ENCODE measurements around the gene DOCK4.

The DOCK4 gene

DNA sequence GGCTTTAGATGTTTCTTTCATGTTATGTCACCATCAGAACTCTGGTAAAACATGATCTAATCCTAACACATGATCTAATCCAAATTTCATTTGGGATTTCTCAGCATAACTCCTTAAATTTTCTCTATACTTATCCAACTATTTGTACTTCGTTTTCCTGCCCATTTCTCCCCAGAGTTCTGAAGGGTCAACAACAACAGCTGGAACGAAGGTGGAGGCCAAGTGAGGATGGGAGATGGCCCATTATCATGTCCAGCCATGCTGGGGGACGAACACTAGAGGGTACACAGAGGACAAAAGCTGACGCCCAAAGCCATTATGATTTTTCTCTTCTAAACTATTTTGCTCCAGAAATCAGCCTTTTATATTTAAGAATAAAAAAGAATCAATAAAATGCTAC, 185.4 kb downstream of the DOCK4 start:
- no peak for DNase-seq
- TF ChIP-seq, protein P1, sequence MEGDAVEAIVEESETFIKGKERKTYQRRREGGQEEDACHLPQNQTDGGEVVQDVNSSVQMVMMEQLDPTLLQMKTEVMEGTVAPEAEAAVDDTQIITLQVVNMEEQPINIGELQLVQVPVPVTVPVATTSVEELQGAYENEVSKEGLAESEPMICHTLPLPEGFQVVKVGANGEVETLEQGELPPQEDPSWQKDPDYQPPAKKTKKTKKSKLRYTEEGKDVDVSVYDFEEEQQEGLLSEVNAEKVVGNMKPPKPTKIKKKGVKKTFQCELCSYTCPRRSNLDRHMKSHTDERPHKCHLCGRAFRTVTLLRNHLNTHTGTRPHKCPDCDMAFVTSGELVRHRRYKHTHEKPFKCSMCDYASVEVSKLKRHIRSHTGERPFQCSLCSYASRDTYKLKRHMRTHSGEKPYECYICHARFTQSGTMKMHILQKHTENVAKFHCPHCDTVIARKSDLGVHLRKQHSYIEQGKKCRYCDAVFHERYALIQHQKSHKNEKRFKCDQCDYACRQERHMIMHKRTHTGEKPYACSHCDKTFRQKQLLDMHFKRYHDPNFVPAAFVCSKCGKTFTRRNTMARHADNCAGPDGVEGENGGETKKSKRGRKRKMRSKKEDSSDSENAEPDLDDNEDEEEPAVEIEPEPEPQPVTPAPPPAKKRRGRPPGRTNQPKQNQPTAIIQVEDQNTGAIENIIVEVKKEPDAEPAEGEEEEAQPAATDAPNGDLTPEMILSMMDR (IDR thresholded peaks at IDR 0.05; ENCODE audit: low read depth, low read length) = no peak
- no peaks in the 10 kb centered on the region for H3K27me3 ChIP-seq (ENCODE audit: insufficient read depth, low read depth, severe bottlenecking)
- H3K36me3 ChIP-seq = no peaks in the 10 kb centered on the region
- no peaks in the 10 kb centered on the region for H3K9me3 ChIP-seq (ENCODE audit: severe bottlenecking)
- no peak overlapping the region for H3K4me3 ChIP-seq (ENCODE audit: low read depth, low read length)
- no peak overlapping the region for H3K27ac ChIP-seq

DNA sequence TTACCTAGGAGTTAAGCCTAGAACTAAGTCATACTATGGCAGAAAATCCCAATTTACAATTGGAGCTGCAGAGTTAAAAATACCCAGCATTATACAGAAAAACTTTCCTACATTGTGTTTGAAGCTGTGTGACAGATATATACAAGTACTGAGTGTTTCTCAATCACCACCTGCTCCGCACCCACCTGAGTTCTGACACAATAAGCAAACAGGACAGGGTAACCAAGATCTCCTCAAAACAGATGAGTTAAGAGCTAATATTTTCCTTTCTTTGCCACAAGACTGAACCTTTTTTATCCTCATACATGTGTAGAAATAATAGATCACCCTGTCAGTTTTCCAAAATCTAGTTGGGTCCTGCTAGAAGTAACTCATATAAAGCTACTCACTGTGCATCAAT, 186.3 kb downstream of the DOCK4 start:
- TF ChIP-seq, protein P1 (IDR thresholded peaks at IDR 0.05; ENCODE audit: low read depth, low read length) = no peak
- no peaks in the 10 kb centered on the region for H3K27me3 ChIP-seq (ENCODE audit: insufficient read depth, low read depth, severe bottlenecking)
- H3K9me3 ChIP-seq (ENCODE audit: severe bottlenecking) = no peaks in the 10 kb centered on the region
- H3K4me3 ChIP-seq (ENCODE audit: low read depth, low read length) = no peak overlapping the region
- no peaks in the 10 kb centered on the region for H3K36me3 ChIP-seq
- DNase-seq = no peak
- H3K27ac ChIP-seq = no peak overlapping the region

DNA sequence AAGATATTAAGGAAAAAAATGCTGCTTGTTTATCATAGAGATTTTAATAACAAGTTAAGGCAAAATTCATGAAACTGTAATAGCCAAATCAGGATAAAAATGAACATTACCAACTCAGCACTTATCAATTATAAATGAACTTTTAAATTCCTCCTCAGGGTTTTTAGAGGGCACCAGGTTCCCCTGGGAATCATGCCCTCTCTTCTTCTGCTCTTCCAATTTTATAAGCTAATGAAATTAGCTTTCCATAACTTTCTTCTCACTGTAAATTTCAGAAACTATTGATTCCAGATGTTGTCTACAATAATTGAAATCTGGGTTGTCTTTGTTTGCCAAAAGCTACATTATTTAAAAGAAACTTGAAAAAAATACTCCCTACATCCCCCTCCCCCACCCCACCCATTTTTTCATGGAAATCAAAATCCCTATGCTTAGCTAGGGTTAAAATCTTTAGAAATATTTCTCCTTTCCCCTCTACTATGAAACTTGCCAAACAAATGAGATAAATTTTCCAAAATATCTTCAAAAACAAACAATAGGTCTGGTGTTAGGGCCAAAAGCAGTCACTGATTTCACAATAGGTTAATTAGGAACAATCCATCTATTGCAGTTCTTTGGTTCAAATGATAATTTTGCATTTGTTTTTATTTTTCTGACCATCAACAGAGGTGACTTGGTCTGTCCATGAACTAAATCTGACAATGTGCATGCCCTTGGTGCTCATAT, 187.7 kb downstream of the DOCK4 start:
- Histone ChIP-seq H3K27me3 (ENCODE audit: insufficient read depth, low read depth, severe bottlenecking) (no peaks in the 10 kb centered on the region), H3K27ac (no peak overlapping the region), H3K4me3 (ENCODE audit: low read depth, low read length) (no peak overlapping the region), H3K9me3 (ENCODE audit: severe bottlenecking) (no peaks in the 10 kb centered on the region), H3K36me3 (no peaks in the 10 kb centered on the region)
- TF ChIP-seq, protein P1 (IDR thresholded peaks at IDR 0.05; ENCODE audit: low read depth, low read length) = no peak
- no peak for DNase-seq

DNA sequence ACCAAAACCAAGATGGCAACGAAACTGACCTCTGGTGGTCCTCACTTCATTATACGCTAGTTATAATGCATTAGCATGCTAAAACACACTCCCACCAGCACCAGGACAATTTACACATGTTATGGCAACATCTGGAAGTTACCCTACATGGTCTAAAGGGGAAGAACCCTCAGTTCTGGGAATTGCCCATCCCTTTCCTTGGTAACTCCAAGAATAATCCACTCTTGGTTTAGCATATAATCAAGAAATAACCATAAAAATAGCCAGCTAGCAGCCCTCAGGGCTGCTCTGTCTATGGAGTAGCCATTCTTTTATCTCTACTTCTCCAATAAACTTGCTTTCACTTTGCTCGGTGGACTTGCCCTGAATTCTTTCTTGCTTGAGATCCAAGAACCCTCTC, 191.1 kb downstream of the DOCK4 start:
- H3K4me3 ChIP-seq (ENCODE audit: low read depth, low read length) = no peak overlapping the region
- TF ChIP-seq, protein P1 (IDR thresholded peaks at IDR 0.05; ENCODE audit: low read depth, low read length) = no peak
- H3K27ac ChIP-seq = no peak overlapping the region
- no peak for DNase-seq
- H3K9me3 ChIP-seq (ENCODE audit: severe bottlenecking) = no peaks in the 10 kb centered on the region
- H3K36me3 ChIP-seq = no peaks in the 10 kb centered on the region
- no peaks in the 10 kb centered on the region for H3K27me3 ChIP-seq (ENCODE audit: insufficient read depth, low read depth, severe bottlenecking)

DNA sequence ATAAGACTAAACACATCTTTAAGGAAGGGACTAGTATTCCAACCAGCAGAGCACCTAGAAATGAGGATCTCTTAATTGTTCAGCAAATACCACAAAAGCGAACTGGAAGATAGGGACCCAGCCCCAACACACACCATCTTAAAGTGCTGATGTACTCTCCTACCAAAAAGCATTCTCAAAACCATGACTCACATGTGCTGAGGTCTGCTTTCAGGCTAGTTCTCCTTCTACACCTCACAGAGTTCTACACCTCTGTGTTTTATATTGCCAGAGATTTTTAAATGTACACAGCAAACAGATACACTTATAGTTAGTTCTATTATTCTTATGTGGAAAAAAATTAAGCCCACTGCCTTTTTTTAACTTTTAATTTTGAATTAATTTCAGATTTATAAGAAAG, 191.9 kb downstream of the DOCK4 start:
- DNase-seq = no peak
- H3K27ac ChIP-seq = no peak overlapping the region
- H3K27me3 ChIP-seq (ENCODE audit: insufficient read depth, low read depth, severe bottlenecking) = no peaks in the 10 kb centered on the region
- H3K4me3 ChIP-seq (ENCODE audit: low read depth, low read length) = no peak overlapping the region
- no peaks in the 10 kb centered on the region for H3K9me3 ChIP-seq (ENCODE audit: severe bottlenecking)
- TF ChIP-seq, protein P1 (IDR thresholded peaks at IDR 0.05; ENCODE audit: low read depth, low read length) = no peak
- no peaks in the 10 kb centered on the region for H3K36me3 ChIP-seq

DNA sequence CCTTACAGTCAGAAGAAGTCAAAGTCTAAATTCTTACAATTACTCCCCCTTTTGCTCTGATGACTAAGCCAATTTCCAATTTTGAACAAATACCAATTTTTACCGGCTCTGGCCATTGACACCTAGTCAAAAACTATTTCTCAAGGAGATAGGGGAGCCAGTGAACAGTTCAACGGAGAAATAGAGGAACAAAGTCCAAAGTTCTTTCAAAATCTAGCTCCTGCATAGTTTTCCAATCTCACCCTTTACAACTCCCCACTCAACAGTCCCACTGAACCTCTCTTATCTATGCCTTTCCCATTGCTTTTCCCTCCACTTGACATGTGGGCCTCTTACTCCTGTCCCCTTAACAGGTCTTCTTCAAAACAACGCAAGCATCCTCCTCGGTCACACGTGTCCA, 192.9 kb downstream of the DOCK4 start:
- H3K4me3 ChIP-seq (ENCODE audit: low read depth, low read length) = no peak overlapping the region
- no peak for DNase-seq
- TF ChIP-seq, protein P1 (IDR thresholded peaks at IDR 0.05; ENCODE audit: low read depth, low read length) = no peak
- H3K9me3 ChIP-seq (ENCODE audit: severe bottlenecking) = no peaks in the 10 kb centered on the region
- H3K27ac ChIP-seq = no peak overlapping the region
- no peaks in the 10 kb centered on the region for H3K27me3 ChIP-seq (ENCODE audit: insufficient read depth, low read depth, severe bottlenecking)
- H3K36me3 ChIP-seq = no peaks in the 10 kb centered on the region

Data from WERI-Rb-1 (cell line).